Smooth muscle cell (in vitro differentiated cells): Measurements from ENCODE around the gene RLN3. TPM values are rescaled to one million over a fixed set of nuclear protein-coding genes. Genes with fewer than 3 reads are reported as not detected.

Experiments used
- DNase-seq: peaks from one replicate; lab custom pipeline; 2025; ENCODE audit not compliant: unreplicated experiment; lab: John Stamatoyannopoulos, UW
- H2AFZ ChIP-seq: fragments of 200-600 bp; sonication (generic); 2 replicates; pipeline ENCODE4 v1.6.0; 2016; ENCODE audit warnings: antibody characterized with exemption, low read depth, mild to moderate bottlenecking
- H3F3A ChIP-seq: fragments of 200-600 bp; sonication (generic); 2 replicates; pipeline ENCODE4 v1.6.0; 2017; ENCODE audit warnings: antibody characterized with exemption, low read depth
- H3K27ac ChIP-seq: fragments of 200-600 bp; sonication (generic); 2 replicates; pipeline ENCODE4 v1.5.1; 2016; ENCODE audit warnings: low read depth, mild to moderate bottlenecking
- H3K27me3 ChIP-seq: fragments of 200-600 bp; sonication (generic); 2 replicates; pipeline ENCODE4 v1.6.1; 2016; ENCODE audit warnings: low read depth, mild to moderate bottlenecking
- H3K36me3 ChIP-seq: fragments of 200-600 bp; sonication (generic); 2 replicates; pipeline ENCODE4 v1.5.1; 2016; ENCODE audit warnings: low read depth
- H3K4me1 ChIP-seq: fragments of 200-600 bp; sonication (generic); 2 replicates; pipeline ENCODE4 v1.5.1; 2016; ENCODE audit warnings: low read depth
- H3K4me2 ChIP-seq: fragments of 200-600 bp; sonication (generic); 2 replicates; pipeline ENCODE4 v1.6.0; 2016; ENCODE audit warnings: mild to moderate bottlenecking
- H3K4me3 ChIP-seq: fragments of 200-600 bp; sonication (generic); 2 replicates; pipeline ENCODE4 v1.5.1; 2016; ENCODE audit warnings: mild to moderate bottlenecking
- H3K79me2 ChIP-seq: fragments of 200-600 bp; sonication (generic); 2 replicates; pipeline ENCODE4 v1.6.0; 2016; ENCODE audit warnings: low read depth, mild to moderate bottlenecking
- H3K9ac ChIP-seq: fragments of 200-600 bp; sonication (generic); 2 replicates; pipeline ENCODE4 v1.6.0; 2016; ENCODE audit warnings: low read depth
- H3K9me3 ChIP-seq: fragments of 200-600 bp; sonication (generic); replicated peaks from 2 replicates; pipeline ENCODE4 v1.5.1; 2016; ENCODE audit warnings: low read depth
- H4K20me1 ChIP-seq: fragments of 200-600 bp; sonication (generic); 2 replicates; pipeline ENCODE4 v1.6.0; 2016; ENCODE audit warnings: low read depth
- CTCF ChIP-seq: fragments of 200-600 bp; sonication (generic); IDR thresholded peaks from 2 replicates; pipeline ENCODE4 v1.5.1; 2017; ENCODE audit warnings: borderline replicate concordance, mild to moderate bottlenecking, antibody characterized with exemption; ENCODE audit not compliant: insufficient read depth, poor library complexity, severe bottlenecking
- WGBS: methylation state at CpG from one replicate; pipeline ENCODE4 v1.1.7; 2016; ENCODE audit warnings: low lambda C conversion rate; 5-methylcytosine and 5-hydroxymethylcytosine counted together
- polyA plus RNA-seq: library from polyadenylated mRNA; unstranded; fragments of >200 nt; fragmentation: Nextera tagmentation; extraction: Ambion mirVana; gene quantifications from 2 replicates; pipeline ENCODE4 v1.2.1, GENCODE V29; 2016
- total RNA-seq: library from RNA; depleted of rRNA; stranded (reverse); fragments of >200 nt; gene quantifications from 2 replicates; pipeline ENCODE4 v1.2.3, GENCODE V29; 2014

The RLN3 gene
- total and polyA plus RNA-seq, 2 experiments from 2014 or later, result not detected

GRCh38 chr19:14072535-14073260, 44.8 kb downstream of the RLN3 start, which contains the start of gene MISP3:
TSS of gene MISP3 (plus strand) at chr19:14072786. CDS start at chr19:14073310, 524 bp downstream.
- no peaks in the 10 kb centered on the region for H3K9me3 ChIP-seq
- TF ChIP-seq CTCF, result no peak
- no peaks in the 10 kb centered on the region for H3K36me3 ChIP-seq
- H3K9ac ChIP-seq, result no peak within 1 kb of the TSS
- peaks cover 12% of the 10 kb centered on the region for H3K4me1 ChIP-seq
- H3K27ac ChIP-seq, result no peak within 1 kb of the TSS
- H2AFZ ChIP-seq, result peak within 1 kb of the TSS; percentile 86
- no peaks in the 10 kb centered on the region for H4K20me1 ChIP-seq
- no peaks in the 10 kb centered on the region for H3K27me3 ChIP-seq
- H3K4me3 ChIP-seq, result peak within 1 kb of the TSS; percentile 69
- H3K79me2 ChIP-seq, result peaks cover 7% of the 10 kb centered on the region
- no peak for DNase-seq
- WGBS, result 10% methylated on average over 25 of the region's 51 CpGs
- peaks cover 3% of the 10 kb centered on the region for H3F3A ChIP-seq
- H3K4me2 ChIP-seq, result peak within 1 kb of the TSS; percentile 93

GRCh38 chr19:14073261-14073924, 45.4 kb downstream of the RLN3 start:
- peak overlapping the region; percentile 25 for H3K9ac ChIP-seq
- TF ChIP-seq CTCF, result peak; percentile 39
- 1% methylated on average over 65 of the region's 106 CpGs for WGBS

GRCh38 chr19:14073925-14074838, 46.2 kb downstream of the RLN3 start:
- H3K9ac ChIP-seq, result peak overlapping the region; percentile 25

More at GRCh38 chr19:14073261-14073924, 45.4 kb downstream of the RLN3 start:
- peak; percentile 57 for DNase-seq
- H3K36me3 ChIP-seq, result no peaks in the 10 kb centered on the region
- H2AFZ ChIP-seq, result peak overlapping the region; percentile 81
- H3K27ac ChIP-seq, result no peak overlapping the region
- H3K9me3 ChIP-seq, result no peaks in the 10 kb centered on the region
- H3K4me2 ChIP-seq, result peak overlapping the region; percentile 93
- peaks cover 7% of the 10 kb centered on the region for H3K79me2 ChIP-seq
- no peaks in the 10 kb centered on the region for H3K27me3 ChIP-seq
- H3F3A ChIP-seq, result peaks cover 3% of the 10 kb centered on the region
- peaks cover 12% of the 10 kb centered on the region for H3K4me1 ChIP-seq
- H3K4me3 ChIP-seq, result peak overlapping the region; percentile 69
- no peaks in the 10 kb centered on the region for H4K20me1 ChIP-seq

More at GRCh38 chr19:14073925-14074838, 46.2 kb downstream of the RLN3 start:
- Histone ChIP-seq H3K36me3 (no peaks in the 10 kb centered on the region), H3K27me3 (no peaks in the 10 kb centered on the region), H3K27ac (no peak overlapping the region), H2AFZ (peak overlapping the region; percentile 81), H3K79me2 (peaks cover 7% of the 10 kb centered on the region), H3K4me3 (peak overlapping the region; percentile 69), H3K4me1 (peaks cover 12% of the 10 kb centered on the region), H3K9me3 (no peaks in the 10 kb centered on the region), H3F3A (peaks cover 3% of the 10 kb centered on the region), H4K20me1 (no peaks in the 10 kb centered on the region), H3K4me2 (peak overlapping the region; percentile 93)
- 28% methylated on average over 41 of the region's 44 CpGs for WGBS
- TF ChIP-seq CTCF, result no peak
- peak; percentile 34 for DNase-seq
